Testis (tissue), 3 donors: ENCODE measurements around the gene CCDC18. TPM values are rescaled to one million over a fixed set of nuclear protein-coding genes. Genes with fewer than 3 reads are reported as not detected.
A peak's percentile ranks its signal among the peaks of the same experiment; 100 is the strongest.

Experiments
- DNase-seq: peaks from one replicate; pipeline ENCODE4 v3.0.0-alpha.2; 2019
- H3K27ac ChIP-seq, 2 donors: fragments of 200-600 bp; sonication (generic); one replicate each; pipeline ENCODE4 v1.5.1; 2019
- H3K27me3 ChIP-seq: fragments of 200-600 bp; sonication (generic); one replicate; pipeline ENCODE4 v1.5.1; 2019
- H3K36me3 ChIP-seq: fragments of 200-600 bp; sonication (generic); one replicate; pipeline ENCODE4 v1.5.1; 2017; ENCODE audit warnings: low read depth; ENCODE audit errors: missing control alignments
- H3K4me1 ChIP-seq: fragments of 200-600 bp; sonication (generic); one replicate; pipeline ENCODE4 v1.5.1; 2019
- H3K4me3 ChIP-seq, 2 donors: fragments of 200-600 bp; sonication (generic); one replicate each; pipeline ENCODE4 v1.5.1; 2017 to 2019
- H3K9me3 ChIP-seq: fragments of 200-600 bp; sonication (generic); one replicate; pipeline ENCODE4 v1.5.1; 2017
- CTCF ChIP-seq, 3 experiments: fragments of 450-650 bp in 2 of 3; fragments of 200-600 bp in 1 of 3; sonication (generic) in 1 of 3; IDR thresholded peaks; one replicate each; pipeline ENCODE4 v1.5.1; 2016 to 2019; ENCODE audit warnings: antibody characterized with exemption in 3 of 3, mild to moderate bottlenecking in 2 of 3, moderate library complexity in 1 of 3
- POLR2A ChIP-seq: fragments of 450-650 bp; IDR thresholded peaks from one replicate; pipeline ENCODE4 v1.6.1; 2017; ENCODE audit warnings: antibody characterized with exemption, mild to moderate bottlenecking, moderate library complexity
- WGBS, 2 donors: methylation state at CpG; one replicate each; pipeline ENCODE4 v1.1.5; 2018; 5-methylcytosine and 5-hydroxymethylcytosine counted together
- intact Hi-C: fragments of 100-400 bp; cut with DNase I; formaldehyde crosslinking; loops from one replicate; pipeline ENCODE4 v1.15.1; 2023; ENCODE audit warnings: low total_unique reads
- polyA plus RNA-seq: library from polyadenylated mRNA; stranded (reverse); fragments of 350-450 nt; fragmentation: Illumina TruSeq; extraction: RNeasy Lipid Tissue Mini Kit (QIAGEN cat#74804); gene quantifications from one replicate; pipeline ENCODE4 v1.2.3, GENCODE V29; 2014; ENCODE audit warnings: low read depth, low replicate concordance; ENCODE audit not compliant: insufficient read depth
- small RNA-seq, 2 donors: library from RNA; depleted of rRNA; stranded (forward); fragments of <200 nt; gene quantifications; one replicate each; pipeline ENCODE3, GENCODE V24; 2016
- total RNA-seq, 2 donors: library from RNA; depleted of rRNA; stranded (reverse); fragments of >200 nt; gene quantifications; one replicate each; pipeline ENCODE4 v1.2.3, GENCODE V29; 2016

The CCDC18 gene
- total and polyA plus RNA-seq, 3 donors from 2014 or later, result 3.9 to 38.3 (median 19.4) TPM

DNA sequence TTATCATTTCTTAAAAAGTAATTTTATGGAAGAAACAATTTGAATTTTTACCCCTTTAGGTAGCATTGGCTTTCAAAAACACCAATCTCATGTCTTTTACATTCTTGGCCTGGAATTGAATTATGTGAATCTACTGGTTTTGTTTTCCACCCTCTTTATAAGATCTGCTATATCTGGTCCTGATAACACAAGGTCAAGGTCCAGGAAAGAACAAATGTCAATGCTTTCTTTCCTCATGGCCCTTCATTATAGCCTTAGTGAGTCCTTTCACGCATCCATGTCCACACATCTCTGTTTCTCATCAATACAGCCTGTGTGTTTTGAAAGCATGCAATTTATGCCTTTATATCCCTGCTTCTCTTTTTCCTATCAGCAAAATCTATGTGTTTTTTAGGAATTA lies 141.2 kb downstream of the CCDC18 start:
- no peak overlapping the region for H3K4me3 ChIP-seq
- 95 to 100% methylated on average over 1 of the region's 1 CpG for WGBS, 2 donors
- no peaks in the 10 kb centered on the region for H3K27me3 ChIP-seq
- intact Hi-C loops, result no loop called here
- H3K27ac ChIP-seq, result no peak overlapping the region
- TF ChIP-seq POLR2A (no peak), CTCF (IDR thresholded peaks at IDR 0.05) (no peak)
- peaks cover 14% of the 10 kb centered on the region for H3K4me1 ChIP-seq
- H3K9me3 ChIP-seq, result no peaks in the 10 kb centered on the region
- no peaks in the 10 kb centered on the region for H3K36me3 ChIP-seq
- DNase-seq, result no peak

- intact Hi-C loops, result no loop called here
- no peak overlapping the region for H3K27ac ChIP-seq
- H3K27me3 ChIP-seq, result no peaks in the 10 kb centered on the region
- H3K4me1 ChIP-seq, result peaks cover 14% of the 10 kb centered on the region
- no peak overlapping the region for H3K4me3 ChIP-seq
- H3K36me3 ChIP-seq, result no peaks in the 10 kb centered on the region
- WGBS, 2 donors, result 86 to 98% methylated on average over 3 of the region's 3 CpGs
- no peak for DNase-seq
- no peak for TF ChIP-seq CTCF (IDR thresholded peaks at IDR 0.05)
- TF ChIP-seq POLR2A, result no peak
- H3K9me3 ChIP-seq, result no peaks in the 10 kb centered on the region
Measured at GRCh38 chr1:93322349-93322748, 141.8 kb downstream of the CCDC18 start.

- Histone ChIP-seq H3K27ac (peak overlapping the region; percentile 55 to 66), H3K27me3 (no peaks in the 10 kb centered on the region), H3K4me3 (no peak overlapping the region), H3K36me3 (no peaks in the 10 kb centered on the region), H3K4me1 (peaks cover 15% of the 10 kb centered on the region), H3K9me3 (no peaks in the 10 kb centered on the region)
- DNase-seq, result no peak
- TF ChIP-seq POLR2A, result no peak
- no peak for TF ChIP-seq CTCF (IDR thresholded peaks at IDR 0.05)
- 55 to 72% methylated on average over 3 of the region's 3 CpGs for WGBS, 2 donors
- intact Hi-C loops, result no loop called here
Measured at GRCh38 chr1:93323185-93323820, 142.8 kb downstream of the CCDC18 start.

- no peak for DNase-seq
- intact Hi-C loops, result no loop called here
Measured at GRCh38 chr1:93324486-93325464, 144.3 kb downstream of the CCDC18 start.

More at GRCh38 chr1:93324486-93325464, 144.3 kb downstream of the CCDC18 start:
- Histone ChIP-seq H3K27me3 (no peaks in the 10 kb centered on the region), H3K9me3 (no peaks in the 10 kb centered on the region), H3K27ac (no peak overlapping the region), H3K4me3 (no peak overlapping the region), H3K36me3 (no peaks in the 10 kb centered on the region), H3K4me1 (peaks cover 18% of the 10 kb centered on the region)
- TF ChIP-seq POLR2A (no peak), CTCF (IDR thresholded peaks at IDR 0.05) (no peak)
- 73 to 75% methylated on average over 8 of the region's 8 CpGs for WGBS, 2 donors

Small RNA genes within 50 kb of the gene (small RNA-seq; reads per million reads assigned to genes)
- gene AC126124.1, result 0 reads per million in 2 donors
- gene AL139421.1, result 0 reads per million in 2 donors

Other genes starting within 250 kb of the CCDC18 start
- gene DIPK1A, start 219.3 kb upstream of the CCDC18 start, total RNA-seq, result 10 to 100 TPM; 21.4 to 25.4 TPM
- gene DIPK1A, start 219.3 kb upstream of the CCDC18 start, polyA plus RNA-seq, result 14.7 TPM
- gene MTF2, start 101.4 kb upstream of the CCDC18 start, total RNA-seq, result 10 to 100 TPM; 57.4 to 68.3 TPM
- gene MTF2, start 101.4 kb upstream of the CCDC18 start, polyA plus RNA-seq, result 32.2 TPM
- 10 to 100 TPM; 48.1 to 50.0 TPM for gene TMED5, start 311 bp upstream of the CCDC18 start, total RNA-seq
- gene TMED5, start 311 bp upstream of the CCDC18 start, polyA plus RNA-seq, result 39.2 TPM
- gene DR1, start 165.2 kb downstream of the CCDC18 start, total RNA-seq, result 10 to 100 TPM; 56.0 to 62.1 TPM
- 133 TPM for gene DR1, start 165.2 kb downstream of the CCDC18 start, polyA plus RNA-seq